GM21360 (cell line): ENCODE results near the gene PRR20G.

Experiments used
- ATAC-seq: cut with Tn5 transposase; IDR thresholded peaks from one replicate; pipeline ENCODE4 v1.9.1; 2021; ENCODE audit warnings: mild to moderate bottlenecking, moderate library complexity; ENCODE audit not compliant: unreplicated experiment

The PRR20G gene

GRCh38 chr3:127264794-127265514 is 22.9 kb downstream of the PRR20G start:
- ATAC-seq: no peak

- no peak for ATAC-seq
Measured at GRCh38 chr3:127264292-127264691, 23.6 kb downstream of the PRR20G start.

GRCh38 chr3:127263586-127264231 is 24.1 kb downstream of the PRR20G start:
- no peak for ATAC-seq

DNA sequence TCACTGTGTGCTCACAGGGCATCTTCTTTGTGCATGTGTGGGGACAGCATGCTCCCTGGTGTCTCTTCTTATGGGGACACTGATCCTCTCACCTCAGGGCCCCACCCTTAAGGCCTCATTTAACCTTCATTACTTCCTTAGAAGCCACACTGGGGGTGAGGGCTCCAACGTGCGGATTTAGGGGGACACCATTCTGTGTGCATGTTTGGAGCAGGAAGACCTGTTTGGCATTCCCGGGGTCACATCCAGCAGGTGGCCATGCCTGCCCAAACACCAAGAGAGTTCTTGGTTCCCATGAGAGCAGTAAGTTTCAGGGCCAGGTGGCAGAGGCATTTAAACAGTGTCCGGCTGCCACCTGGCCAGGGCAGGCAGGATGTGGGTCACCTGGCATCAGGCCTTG is 24.8 kb downstream of the PRR20G start:
- no peak for ATAC-seq

DNA sequence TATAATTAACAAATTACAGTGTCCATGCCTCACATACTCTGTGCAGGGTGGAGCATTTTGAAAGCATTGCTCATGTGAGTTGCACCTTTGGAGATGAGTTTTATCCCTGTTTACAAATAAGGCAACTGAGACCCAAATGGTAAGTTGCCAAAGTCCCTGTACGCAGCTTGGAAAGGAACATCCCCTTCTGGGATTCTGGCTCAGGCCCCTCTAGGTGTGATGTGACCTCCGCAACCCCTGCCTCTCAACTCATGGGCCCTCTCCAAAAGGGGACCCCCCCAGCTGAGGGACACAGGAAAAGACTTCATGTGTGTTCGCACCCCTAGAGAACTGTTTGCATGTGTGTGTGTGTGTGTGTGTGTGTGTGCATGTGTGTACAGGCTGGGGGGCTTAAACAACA is 25.3 kb downstream of the PRR20G start:
- ATAC-seq: no peak

DNA sequence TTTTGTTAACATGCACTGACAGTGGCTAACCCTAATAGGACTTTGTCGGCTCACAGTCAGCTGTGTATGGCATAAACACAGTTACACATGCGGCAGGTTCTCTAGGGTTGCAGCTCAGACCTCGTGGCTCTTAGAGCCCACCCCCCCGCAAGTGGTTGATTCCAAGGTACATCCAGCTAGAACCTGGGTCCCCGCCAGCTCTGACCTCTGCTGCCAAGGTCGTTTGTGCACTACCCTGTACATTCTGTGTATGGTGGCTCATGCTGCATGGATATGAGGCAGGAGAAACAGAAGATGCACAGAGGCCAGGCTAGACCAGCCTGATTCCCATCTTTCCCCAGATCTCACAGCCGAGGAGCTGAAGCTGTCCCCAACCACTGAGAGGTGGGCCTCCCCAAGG is 25.9 kb downstream of the PRR20G start:
- no peak for ATAC-seq

DNA sequence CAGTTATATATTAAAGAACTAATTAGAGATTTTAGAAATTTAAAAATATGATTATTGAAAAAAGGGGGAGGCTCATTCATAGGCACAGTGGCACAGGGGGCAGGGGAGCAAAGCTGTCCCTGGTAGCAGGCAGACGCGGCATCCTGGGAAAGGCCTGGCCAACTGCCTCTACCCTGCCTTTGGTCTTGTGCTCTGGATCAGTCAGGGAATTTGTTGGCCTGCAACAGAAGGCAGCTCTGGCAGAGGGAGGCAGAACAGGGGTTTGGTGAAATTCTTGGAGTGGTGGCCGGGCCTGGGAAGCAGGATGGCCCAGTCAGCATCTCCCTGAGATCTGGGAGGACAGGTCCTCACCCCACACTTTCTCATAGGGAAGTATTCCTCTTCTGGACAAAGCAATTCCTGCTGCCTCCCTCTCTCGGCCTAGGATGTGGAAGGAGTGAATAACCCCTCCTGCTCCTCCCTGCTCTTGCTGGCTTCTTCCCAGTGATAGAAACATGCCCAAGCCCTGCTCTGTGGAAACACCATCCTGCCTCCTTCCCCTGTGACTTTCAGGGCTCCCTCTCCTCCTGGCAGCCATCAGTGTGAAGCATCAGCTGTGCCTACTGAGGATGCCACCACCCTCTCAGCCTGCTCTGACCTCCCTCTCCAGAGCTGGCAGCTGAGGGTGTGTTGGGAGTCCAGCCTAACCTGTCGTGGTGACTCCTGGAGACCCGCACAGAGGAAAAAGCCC is 26.9 kb downstream of the PRR20G start:
- ATAC-seq: no peak

GRCh38 chr3:127260416-127260815 is 27.4 kb downstream of the PRR20G start:
- ATAC-seq: no peak

DNA sequence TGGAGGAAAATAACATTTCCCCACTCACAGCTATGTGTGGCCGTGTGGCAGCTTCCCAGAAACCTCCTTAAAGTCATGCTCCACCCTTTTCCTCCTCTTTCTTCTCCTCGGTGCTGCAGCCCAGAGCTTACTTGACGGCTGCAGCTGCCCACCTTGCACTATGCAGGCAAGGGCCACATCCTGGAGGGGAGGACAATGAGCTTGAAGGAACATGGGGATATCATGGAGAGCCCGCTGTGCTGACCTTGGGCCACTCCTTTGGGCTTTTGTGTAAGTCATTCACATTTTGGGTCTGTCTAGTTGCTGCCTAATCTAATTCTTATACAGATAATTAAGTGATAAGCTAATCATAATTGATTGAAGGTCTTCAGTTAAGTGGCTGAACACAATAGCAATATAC is 28.0 kb downstream of the PRR20G start:
- no peak for ATAC-seq

GRCh38 chr3:127258733-127259132 is 29.1 kb downstream of the PRR20G start:
- no peak for ATAC-seq

DNA sequence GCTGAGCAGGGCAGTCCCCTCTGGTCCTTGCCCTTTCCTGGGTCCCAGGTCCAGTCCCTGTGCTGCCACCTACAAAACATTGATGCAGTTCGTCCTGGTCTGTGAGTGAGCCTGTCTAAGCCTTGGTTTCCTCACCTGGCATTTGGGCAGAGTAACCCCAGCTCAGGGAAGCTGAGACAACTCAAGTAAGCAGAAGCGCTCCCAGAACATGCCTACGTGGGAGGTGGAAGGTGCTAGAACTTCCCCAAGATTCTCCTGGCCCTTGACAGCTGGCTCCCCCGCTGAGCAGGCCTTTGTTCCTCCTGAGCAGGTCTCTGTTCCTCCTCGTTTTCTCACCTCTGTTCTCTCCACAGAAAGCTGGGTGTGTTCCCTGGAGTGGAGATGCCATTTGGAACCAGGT is 30.5 kb downstream of the PRR20G start:
- ATAC-seq: no peak

- no peak for ATAC-seq
Measured at GRCh38 chr3:127256733-127257271, 31.0 kb downstream of the PRR20G start.

DNA sequence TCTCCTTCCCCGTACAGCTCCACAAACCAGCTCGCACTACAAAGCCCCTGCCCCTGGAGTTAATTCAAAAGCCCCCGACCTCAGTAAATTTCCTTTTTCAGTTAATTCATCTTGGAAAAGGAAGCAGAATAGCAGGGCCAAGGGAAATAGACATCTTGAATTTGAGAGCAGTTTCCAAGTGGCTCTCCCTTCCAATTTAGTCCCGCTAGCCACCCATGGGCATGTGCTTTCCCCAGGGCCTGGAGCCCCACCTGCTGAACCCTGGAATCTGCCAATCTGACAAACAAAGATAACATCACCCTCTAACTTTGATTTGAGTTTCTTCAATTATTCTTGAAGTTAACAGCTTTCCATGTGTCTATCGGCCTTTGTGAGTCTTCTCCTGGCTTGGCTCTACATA is 31.7 kb downstream of the PRR20G start:
- ATAC-seq: no peak

- no peak for ATAC-seq
Measured at GRCh38 chr3:127255516-127255915, 32.3 kb downstream of the PRR20G start.

DNA sequence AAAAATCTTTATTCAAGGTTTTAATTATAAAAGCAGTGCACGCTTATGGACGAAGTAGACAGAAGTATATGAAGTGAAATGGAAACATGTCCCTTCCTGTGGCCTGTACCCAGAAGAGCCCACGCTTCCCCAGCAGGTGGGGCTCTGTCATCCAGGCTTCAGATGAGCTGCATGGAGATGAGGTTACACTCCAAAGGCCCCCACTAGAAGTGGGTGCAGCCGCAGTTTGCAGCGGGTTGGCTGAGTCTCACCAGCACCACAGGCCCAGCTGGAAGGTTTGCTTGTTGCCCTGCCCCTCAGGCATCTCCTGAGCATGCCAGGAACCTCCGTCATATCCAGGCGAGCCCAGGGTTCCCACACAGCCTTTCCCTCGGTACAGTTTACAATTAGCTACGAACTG is 33.1 kb downstream of the PRR20G start:
- ATAC-seq: no peak

DNA sequence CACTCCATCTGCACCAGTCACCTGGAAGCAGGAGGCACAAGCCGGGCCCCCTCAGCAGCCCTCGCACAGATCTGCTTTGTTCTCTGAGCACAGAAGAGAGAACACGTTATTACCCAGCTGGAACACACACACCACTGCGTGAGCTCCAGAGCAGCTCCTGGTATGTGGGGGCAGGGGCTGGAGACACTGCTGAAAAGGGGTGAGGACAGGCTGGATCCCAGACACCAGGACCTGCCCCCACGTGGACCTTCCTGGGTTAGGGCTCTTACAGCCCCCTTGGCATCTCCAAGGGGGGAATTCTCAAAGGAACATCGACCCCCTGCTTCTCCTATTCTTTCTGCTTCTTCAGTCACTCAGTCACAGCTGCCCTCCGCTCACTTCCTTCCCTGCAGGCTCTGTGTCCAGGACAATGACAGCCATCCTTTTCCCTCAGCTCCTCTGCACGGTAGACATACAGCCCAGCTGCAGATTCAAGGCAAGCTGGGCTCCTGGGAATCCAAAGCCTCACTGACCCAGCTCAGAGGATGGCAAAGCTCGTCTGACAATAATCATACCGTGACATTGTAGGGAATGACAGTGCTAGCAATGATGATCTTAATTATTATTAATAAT is 33.7 kb downstream of the PRR20G start:
- no peak for ATAC-seq

GRCh38 chr3:127253491-127253890 is 34.4 kb downstream of the PRR20G start:
- ATAC-seq: no peak

GRCh38 chr3:127252446-127252845 is 35.4 kb downstream of the PRR20G start:
- ATAC-seq: no peak

DNA sequence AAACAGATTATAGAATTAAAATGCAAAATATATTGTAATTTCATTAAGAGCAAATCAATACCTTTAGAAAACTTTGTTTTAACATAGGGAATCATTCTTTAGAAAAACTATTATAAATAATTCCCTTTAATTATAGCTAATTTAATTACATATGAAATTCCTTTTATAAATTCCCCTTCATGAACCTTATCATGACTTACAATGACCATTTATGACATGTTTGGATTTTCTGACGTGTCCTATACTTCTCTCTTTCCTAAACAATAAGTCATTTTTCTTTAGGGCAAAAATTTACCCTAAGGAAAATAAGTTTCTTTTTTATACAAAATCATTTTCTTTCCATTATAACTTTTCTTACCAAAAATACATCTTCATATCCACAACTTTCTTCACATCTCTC is 37.8 kb downstream of the PRR20G start:
- ATAC-seq: no peak

GRCh38 chr3:127247292-127247691 is 40.6 kb downstream of the PRR20G start:
- ATAC-seq: no peak

DNA sequence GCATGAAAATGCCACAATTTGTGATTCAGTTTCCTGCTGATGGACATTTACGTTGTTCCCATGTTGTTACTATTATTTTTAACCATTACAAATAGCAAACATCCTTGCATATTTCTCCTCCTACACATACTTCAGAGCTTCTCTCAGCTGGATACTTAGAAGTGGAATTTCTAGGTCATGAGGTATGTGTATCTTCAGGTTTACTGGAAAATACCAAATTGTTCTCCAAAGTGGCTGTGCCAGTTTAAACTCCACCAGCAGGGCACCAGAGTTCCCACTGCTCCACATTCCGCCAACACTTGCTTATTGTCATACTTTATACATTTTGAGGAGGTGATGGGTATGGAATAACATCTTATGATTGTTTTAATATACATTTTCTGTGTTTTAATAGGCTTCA is 49.2 kb downstream of the PRR20G start:
- ATAC-seq: no peak
